Measurements from ENCODE around the gene CDK14.

CDK14 gene

GRCh38 chr7:90688810-90689209, 92.7 kb downstream of the CDK14 start:
- intact Hi-C loops (cut with DNase I; ENCODE audit: low total_unique reads), result no loop called here
- Histone ChIP-seq H3K27me3 (no peaks in the 10 kb centered on the region), H3K4me3 (no peak overlapping the region), H3K36me3 (no peaks in the 10 kb centered on the region), H3K4me1 (peaks cover 0 to 11% (median 0%) of the 10 kb centered on the region in 4 donors), H3K27ac (no peak overlapping the region), H3K9me3 (no peaks in the 10 kb centered on the region)
- DNase-seq, result no peak
- TF ChIP-seq CTCF (IDR thresholded peaks at IDR 0.05), result no peak

- intact Hi-C loops (cut with DNase I; ENCODE audit: low total_unique reads), result no loop called here
- Histone ChIP-seq H3K27ac (no peak overlapping the region), H3K27me3 (no peaks in the 10 kb centered on the region), H3K4me1 (peaks cover 0 to 11% (median 0%) of the 10 kb centered on the region in 4 donors), H3K4me3 (no peak overlapping the region), H3K36me3 (no peaks in the 10 kb centered on the region), H3K9me3 (no peaks in the 10 kb centered on the region)
- no peak for DNase-seq
- TF ChIP-seq CTCF (IDR thresholded peaks at IDR 0.05), result no peak
These were observed 93.1 kb downstream of the CDK14 start for GRCh38 chr7:90689260-90689659.

GRCh38 chr7:90690159-90690858, 94.2 kb downstream of the CDK14 start:
- DNase-seq, result no peak
- no peaks in the 10 kb centered on the region for H3K9me3 ChIP-seq
- no peak overlapping the region for H3K27ac ChIP-seq
- TF ChIP-seq CTCF (IDR thresholded peaks at IDR 0.05), result no peak
- intact Hi-C loops (cut with DNase I; ENCODE audit: low total_unique reads), result no loop called here
- no peak overlapping the region for H3K4me3 ChIP-seq
- no peaks in the 10 kb centered on the region for H3K27me3 ChIP-seq
- peaks cover 0 to 16% (median 0%) of the 10 kb centered on the region in 4 donors for H3K4me1 ChIP-seq
- no peaks in the 10 kb centered on the region for H3K36me3 ChIP-seq

GRCh38 chr7:90692396-90692795, 96.3 kb downstream of the CDK14 start:
- Histone ChIP-seq H3K27ac (no peak overlapping the region), H3K9me3 (no peaks in the 10 kb centered on the region), H3K36me3 (no peaks in the 10 kb centered on the region), H3K4me1 (peaks cover 0 to 9% (median 0%) of the 10 kb centered on the region in 4 donors), H3K4me3 (no peak overlapping the region), H3K27me3 (no peaks in the 10 kb centered on the region)
- intact Hi-C loops (cut with DNase I; ENCODE audit: low total_unique reads), result no loop called here
- TF ChIP-seq CTCF (IDR thresholded peaks at IDR 0.05), result no peak
- DNase-seq, result no peak

GRCh38 chr7:90692947-90693346, 96.8 kb downstream of the CDK14 start:
- no peaks in the 10 kb centered on the region for H3K27me3 ChIP-seq
- peaks cover 0 to 9% (median 0%) of the 10 kb centered on the region in 4 donors for H3K4me1 ChIP-seq
- intact Hi-C loops (cut with DNase I; ENCODE audit: low total_unique reads), result no loop called here
- no peak overlapping the region for H3K4me3 ChIP-seq
- H3K36me3 ChIP-seq, result no peaks in the 10 kb centered on the region
- no peak for DNase-seq
- no peaks in the 10 kb centered on the region for H3K9me3 ChIP-seq
- no peak overlapping the region for H3K27ac ChIP-seq
- no peak for TF ChIP-seq CTCF (IDR thresholded peaks at IDR 0.05)

All from tibial artery (tissue), 4 donors.